GM19035 (cell line): Measurements from ENCODE around the gene TDRD10.

ENCODE experiments used
- ATAC-seq: cut with Tn5 transposase; IDR thresholded peaks from one replicate; pipeline ENCODE4 v1.9.1; 2021; ENCODE audit not compliant: unreplicated experiment

The TDRD10 gene

GRCh38 chr1:154577346-154578057 lies 75.5 kb downstream of the TDRD10 start:
- ATAC-seq: no peak

- ATAC-seq: no peak
Observed at GRCh38 chr1:154578058-154578418, 76.0 kb downstream of the TDRD10 start.

GRCh38 chr1:154579374-154579773 lies 77.4 kb downstream of the TDRD10 start:
- ATAC-seq: no peak

DNA sequence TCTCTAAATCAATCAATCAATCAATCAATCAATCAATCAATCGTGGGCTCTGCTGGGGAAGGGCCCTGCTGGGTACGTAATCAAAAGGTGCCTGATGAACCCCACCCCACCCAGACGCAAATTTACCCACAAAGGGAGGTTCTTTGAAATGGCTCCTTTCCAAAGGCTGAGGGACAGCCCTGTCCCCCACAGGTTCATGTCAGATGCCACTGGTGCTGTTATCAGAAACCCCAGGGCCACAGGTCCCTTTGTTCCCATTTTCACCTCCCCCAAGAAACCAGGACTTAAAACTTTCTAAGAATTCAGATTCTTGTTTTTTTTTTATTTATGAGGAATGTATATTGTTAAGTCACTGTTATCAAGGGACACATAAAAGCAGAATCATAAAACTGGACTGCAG lies 79.7 kb downstream of the TDRD10 start:
- ATAC-seq: no peak

DNA sequence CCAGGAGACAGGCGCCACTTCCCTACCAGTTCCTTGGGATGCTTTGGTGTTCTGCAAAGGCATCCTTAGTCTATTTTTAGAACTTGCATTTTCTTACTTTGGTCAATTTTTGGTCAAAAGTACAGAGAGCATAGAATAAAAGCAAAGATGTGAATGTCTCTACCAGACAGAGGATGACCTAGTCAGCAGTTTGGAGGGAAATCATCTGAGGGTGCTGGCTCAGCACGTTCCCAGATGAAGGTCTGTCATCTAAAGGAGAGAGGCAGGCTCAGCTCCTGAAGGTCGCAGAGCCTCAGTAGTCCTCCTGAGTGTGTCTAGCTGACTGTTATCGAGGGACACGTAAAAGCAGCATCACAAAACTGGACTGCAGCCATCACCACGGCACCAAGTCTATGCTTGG lies 80.9 kb downstream of the TDRD10 start:
- no peak for ATAC-seq

GRCh38 chr1:154583773-154584172 lies 81.8 kb downstream of the TDRD10 start:
- no peak for ATAC-seq

DNA sequence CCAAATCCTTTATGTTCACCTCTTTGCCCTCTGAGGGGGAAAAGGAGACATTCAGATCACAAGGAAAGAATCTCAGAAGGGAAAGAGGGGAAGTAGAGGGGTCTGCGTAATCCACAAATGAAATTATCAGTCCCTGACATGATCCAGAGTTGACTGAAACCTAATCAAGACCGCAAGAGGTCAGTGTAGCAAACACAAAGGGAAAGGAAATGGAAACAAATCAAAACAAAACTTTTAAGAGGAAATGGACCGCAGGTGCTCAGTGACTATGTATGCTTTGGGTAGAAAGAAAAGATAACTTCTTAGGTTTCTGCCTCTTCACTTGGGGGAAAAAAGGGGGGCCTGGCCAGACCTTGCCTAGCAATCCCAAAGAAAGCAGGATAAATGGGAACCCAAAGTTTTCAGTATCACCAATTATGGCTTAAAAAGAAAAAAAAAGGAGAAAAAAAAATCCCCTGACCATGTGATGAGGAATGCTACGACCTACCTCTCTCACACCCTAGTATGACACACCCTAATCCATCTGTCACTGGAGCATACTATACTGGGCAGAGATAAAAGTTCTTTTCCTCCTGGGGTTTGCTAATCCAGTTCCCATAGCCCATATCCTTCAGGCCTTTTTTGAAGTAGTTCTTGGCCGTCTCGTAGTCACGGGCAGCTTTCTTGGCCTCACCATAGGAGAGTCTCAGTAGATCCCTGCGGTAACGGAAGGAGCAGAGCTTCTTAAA lies 82.4 kb downstream of the TDRD10 start:
- no peak for ATAC-seq

DNA sequence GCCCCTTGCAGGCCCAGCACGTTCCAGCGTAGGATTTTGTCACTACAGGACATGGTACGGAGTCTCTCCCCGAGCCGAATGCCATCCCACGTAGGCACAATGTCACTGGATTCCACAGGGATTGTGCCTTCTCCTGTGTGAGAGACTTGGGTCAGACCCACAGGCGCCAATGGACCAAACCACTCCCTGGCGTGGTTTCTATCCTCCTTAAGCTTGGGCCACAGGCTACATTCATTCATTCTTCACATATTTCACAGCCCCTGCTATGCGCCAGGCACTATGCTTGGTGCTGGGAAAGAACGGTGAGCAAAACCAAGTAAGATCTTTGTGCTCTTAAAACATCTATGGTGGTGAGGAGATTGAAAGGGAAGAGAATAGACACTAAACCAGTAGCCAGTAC lies 84.2 kb downstream of the TDRD10 start:
- no peak for ATAC-seq

GRCh38 chr1:154586641-154587040 lies 84.6 kb downstream of the TDRD10 start:
- no peak for ATAC-seq

DNA sequence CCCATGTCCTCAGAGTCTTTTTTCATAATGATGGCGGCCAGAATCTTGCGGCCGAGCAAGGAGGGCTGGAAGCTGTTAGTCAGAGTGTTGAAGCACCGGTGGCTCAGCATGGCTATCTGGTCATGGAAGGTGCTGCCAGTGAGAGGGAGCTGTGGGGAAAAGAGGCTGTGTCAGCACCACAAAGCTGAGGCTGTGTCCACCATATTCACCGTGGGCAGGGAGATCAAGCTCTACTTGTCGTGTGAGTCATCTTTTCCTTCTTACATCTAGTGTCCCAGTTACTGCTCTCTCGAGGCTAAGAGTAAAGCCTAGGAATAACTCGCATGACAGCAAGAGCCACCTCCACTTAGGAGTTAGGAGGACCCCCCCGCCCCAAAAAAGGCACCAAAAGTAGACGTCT lies 87.8 kb downstream of the TDRD10 start:
- no peak for ATAC-seq

DNA sequence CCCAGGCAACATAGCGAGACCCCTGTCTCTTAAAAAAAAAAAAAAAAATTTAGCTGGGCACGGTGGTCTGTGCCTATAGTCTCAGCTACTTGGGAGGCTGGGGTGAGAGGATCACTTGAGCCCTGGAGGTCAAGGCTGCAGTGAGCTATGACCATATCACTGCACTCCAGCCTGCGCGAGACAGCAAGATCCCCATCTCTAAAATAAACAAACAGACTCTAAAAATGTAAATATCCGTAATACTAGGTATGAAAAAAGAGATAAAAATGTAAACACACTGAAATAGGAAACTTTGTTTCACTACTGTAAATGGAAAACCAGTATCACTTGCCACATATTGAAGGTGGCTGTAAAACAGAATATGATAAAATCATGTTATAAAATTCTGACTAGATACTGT lies 88.7 kb downstream of the TDRD10 start:
- ATAC-seq: no peak

GRCh38 chr1:154591206-154591605 lies 89.2 kb downstream of the TDRD10 start:
- no peak for ATAC-seq

DNA sequence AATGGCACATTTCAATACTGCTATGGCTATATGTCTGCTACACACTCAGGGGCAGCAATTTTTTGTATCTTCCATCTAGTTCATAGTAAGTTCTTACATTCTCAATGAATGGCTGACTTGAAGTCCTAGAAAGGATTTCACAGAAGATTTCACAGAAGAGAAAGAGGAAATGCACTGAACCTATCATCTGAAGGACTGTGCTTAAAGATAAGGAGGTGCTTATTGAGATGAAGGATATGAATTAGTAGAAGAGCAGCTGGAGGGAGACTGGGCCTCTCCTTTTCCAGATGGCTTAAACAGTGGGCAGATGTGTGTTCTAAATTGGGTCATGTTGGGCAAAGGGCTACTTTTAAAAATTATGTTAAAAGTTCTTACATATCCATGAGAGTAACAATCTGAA lies 91.4 kb downstream of the TDRD10 start:
- ATAC-seq: no peak

DNA sequence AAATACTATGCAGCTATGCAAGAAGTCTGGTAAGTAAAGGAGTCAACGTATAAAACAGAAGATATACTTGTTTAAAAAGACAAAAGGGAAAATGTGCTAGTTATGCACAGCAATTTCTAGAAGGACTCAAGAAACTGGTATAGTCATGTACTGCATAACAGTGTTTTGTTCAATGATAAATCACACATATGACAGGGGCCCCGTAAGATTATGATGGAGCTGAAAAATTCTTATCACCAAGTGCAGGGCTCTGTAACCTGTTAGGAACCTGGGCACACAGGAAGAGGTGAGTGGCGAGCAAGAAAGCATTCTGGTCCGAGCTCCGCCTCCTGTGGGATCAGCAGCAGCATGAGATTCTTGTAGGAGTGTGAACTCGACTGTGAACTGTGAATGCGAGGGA lies 92.8 kb downstream of the TDRD10 start:
- ATAC-seq: no peak

GRCh38 chr1:154595621-154596020 lies 93.6 kb downstream of the TDRD10 start:
- no peak for ATAC-seq
